ENCODE results near the gene C20orf96.
"Not testable (repeated sequence)": the region's sequence is repeated elsewhere in the genome, so short reads cannot be mapped to it uniquely, and the experiment has no call there.

C20orf96 gene

GRCh38 chr20:290084-290831, at the start of gene C20orf96:
TSS of gene C20orf96 (minus strand) at chr20:290750. CDS start at chr20:290610, 140 bp downstream.
- DNase-seq (ENCODE audit: low read depth in 2 of 2), result peak; percentile 58 to 73

- DNase-seq (ENCODE audit: low read depth in 2 of 2), result not testable (repeated sequence)
Observed at GRCh38 chr20:336040-336439, 45.5 kb upstream of the C20orf96 start.

GRCh38 chr20:334578-334977, 44.0 kb upstream of the C20orf96 start:
- no peak for DNase-seq (ENCODE audit: low read depth in 2 of 2)

GRCh38 chr20:330233-331149, 39.9 kb upstream of the C20orf96 start:
- no peak for DNase-seq (ENCODE audit: low read depth in 2 of 2)

- DNase-seq (ENCODE audit: low read depth in 2 of 2), result no peak
Observed at GRCh38 chr20:329851-330232, 39.3 kb upstream of the C20orf96 start.

- DNase-seq (ENCODE audit: low read depth in 2 of 2), result no peak
Observed at GRCh38 chr20:328975-329695, 38.6 kb upstream of the C20orf96 start.

GRCh38 chr20:328027-328974, 37.8 kb upstream of the C20orf96 start:
- no peak for DNase-seq (ENCODE audit: low read depth in 2 of 2)

GRCh38 chr20:327186-328026, 36.9 kb upstream of the C20orf96 start:
- DNase-seq (ENCODE audit: low read depth in 2 of 2), result peak in 1 of 2 donors; percentile 47

GRCh38 chr20:326645-327185, 36.2 kb upstream of the C20orf96 start:
- no peak for DNase-seq (ENCODE audit: low read depth in 2 of 2)

- DNase-seq (ENCODE audit: low read depth in 2 of 2), result no peak
Observed at GRCh38 chr20:325889-326644, 35.5 kb upstream of the C20orf96 start.

GRCh38 chr20:325045-325888, 34.7 kb upstream of the C20orf96 start, which contains the start of gene SOX12:
TSS of gene SOX12 (plus strand) at chr20:325552. CDS start at chr20:325925, 373 bp downstream.
- DNase-seq (ENCODE audit: low read depth in 2 of 2), result peak; percentile 87 to 98

- peak; percentile 60 to 93 for DNase-seq (ENCODE audit: low read depth in 2 of 2)
Observed at GRCh38 chr20:324177-325044, 33.9 kb upstream of the C20orf96 start.

GRCh38 chr20:316316-317068, 25.9 kb upstream of the C20orf96 start:
- DNase-seq (ENCODE audit: low read depth in 2 of 2), result no peak

- DNase-seq (ENCODE audit: low read depth in 2 of 2), result no peak
Observed at GRCh38 chr20:313948-314347, 23.4 kb upstream of the C20orf96 start.

GRCh38 chr20:313402-313801, 22.9 kb upstream of the C20orf96 start:
- DNase-seq (ENCODE audit: low read depth in 2 of 2), result no peak

GRCh38 chr20:312866-313265, 22.3 kb upstream of the C20orf96 start:
- DNase-seq (ENCODE audit: low read depth in 2 of 2), result no peak
